Activated CD8-positive, alpha-beta memory T cell treated with anti-CD3 and anti-CD28 coated beads for 36 hours (primary cell): ENCODE data around the gene PCDHGA5. TPM values are rescaled to one million over a fixed set of nuclear protein-coding genes. Genes with fewer than 3 reads are reported as not detected.
"Not testable (repeated sequence)": the region's sequence is repeated elsewhere in the genome, so short reads cannot be mapped to it uniquely, and the experiment has no call there.

ENCODE experiments used
- CTCF ChIA-PET: fragments of 350-600 bp; sonication (Branson Sonifier 250); formaldehyde crosslinking; loops from one replicate; lab custom pipeline; 2021; ENCODE audit warnings: antibody characterized with exemption; lab: Charles Lee
- POLR2A ChIA-PET: fragments of 350-600 bp; sonication (Branson Sonifier 250); formaldehyde crosslinking; loops from one replicate; lab custom pipeline; 2021; ENCODE audit warnings: antibody characterized with exemption; lab: Charles Lee
- total RNA-seq, 2 experiments: library from RNA; stranded (reverse); gene quantifications; one replicate each; pipeline ENCODE4 v1.2.3, GENCODE V29; 2021

The PCDHGA5 gene
- total RNA-seq, 2 experiments from 2014 or later, result 0.06 to 0.13 TPM

GRCh38 chr5:141345327-141345726, 18.6 kb upstream of the PCDHGA5 start:
- ChIA-PET POLR2A (no interaction called here), CTCF (no interaction called here)

- POLR2A ChIA-PET, CTCF ChIA-PET: not testable (repeated sequence)
Measured at GRCh38 chr5:141346017-141346416, 17.9 kb upstream of the PCDHGA5 start.

DNA sequence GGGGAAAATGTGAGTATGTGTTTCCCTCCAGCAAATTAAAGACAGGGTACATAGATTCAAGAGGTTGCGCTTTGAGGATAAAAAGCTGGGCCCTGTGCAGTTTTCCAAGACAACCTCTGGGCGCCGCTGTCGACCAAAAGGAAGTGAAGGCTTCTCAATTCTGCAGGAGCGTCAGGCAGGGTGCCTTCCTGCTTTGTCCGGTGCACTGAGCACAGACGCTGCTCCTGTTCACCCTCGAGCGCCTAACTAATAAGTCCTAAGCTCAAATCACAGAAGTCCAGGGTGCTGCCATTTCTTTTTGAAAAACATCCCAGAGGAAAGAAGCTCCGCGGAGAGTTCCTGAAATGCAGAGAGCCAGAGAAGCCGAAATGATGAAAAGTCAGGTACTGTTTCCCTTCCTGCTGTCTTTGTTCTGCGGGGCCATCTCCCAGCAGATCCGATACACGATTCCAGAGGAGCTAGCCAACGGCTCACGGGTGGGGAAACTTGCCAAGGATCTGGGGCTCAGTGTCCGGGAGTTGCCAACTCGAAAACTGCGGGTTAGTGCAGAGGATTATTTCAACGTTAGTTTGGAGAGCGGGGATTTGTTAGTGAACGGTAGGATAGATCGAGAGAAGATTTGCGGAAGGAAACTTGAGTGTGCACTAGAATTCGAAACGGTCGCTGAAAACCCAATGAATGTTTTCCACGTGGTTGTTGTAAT, 13.9 kb upstream of the PCDHGA5 start, which contains the start of gene PCDHGB1:
Gene PCDHGB1, plus strand, starts transcription at position 183 of the 703 bp plus-strand sequence. Its CDS starts 162 bp downstream, at position 345.
- POLR2A ChIA-PET, result no interaction called here
- CTCF ChIA-PET, result interaction anchor here (0.9 to 1.3 kb wide), 2 partner anchors 30 to 57 kb away, joined by 3 read pairs; no protein-coding TSS in a partner anchor

GRCh38 chr5:141351591-141351990, 12.4 kb upstream of the PCDHGA5 start:
- ChIA-PET CTCF (interaction anchor here (1.2 kb wide), 1 partner anchor 143 kb away, joined by 4 read pairs; the partner anchor contains the start of gene PCDHB12), POLR2A (no interaction called here)

DNA sequence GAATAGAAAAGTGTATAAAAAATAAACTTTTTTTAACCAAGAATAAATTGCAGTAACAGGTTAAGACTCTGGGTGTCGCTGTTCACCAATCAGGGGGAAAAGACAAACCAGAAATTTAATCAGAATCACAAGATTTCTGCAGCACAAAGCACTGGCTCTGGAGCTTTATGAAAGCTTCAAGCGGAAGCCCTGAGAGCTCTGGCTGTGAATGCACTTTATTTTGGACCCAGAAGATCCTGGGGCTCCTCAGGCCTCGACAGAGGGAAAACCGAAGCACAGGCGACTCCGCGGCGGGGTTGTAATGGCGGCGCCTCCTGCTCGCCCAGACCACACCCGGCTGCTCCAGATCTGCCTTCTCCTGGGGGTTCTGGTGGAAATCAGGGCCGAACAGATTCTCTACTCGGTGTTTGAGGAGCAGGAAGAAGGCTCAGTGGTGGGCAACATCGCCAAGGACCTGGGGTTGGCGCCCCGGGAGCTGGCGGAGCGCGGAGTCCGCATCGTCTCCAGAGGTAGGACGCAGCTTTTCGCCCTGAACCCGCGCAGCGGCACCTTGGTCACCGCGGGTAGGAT, 9.0 kb upstream of the PCDHGA5 start, which contains the start of gene PCDHGA4:
Gene PCDHGA4, plus strand, starts transcription at position 122 of the 570 bp plus-strand sequence. Its CDS starts 87 bp downstream, at position 209.
- ChIA-PET CTCF (interaction anchor here (0.5 to 0.8 kb wide), 2 partner anchors 9 to 56 kb away, joined by 3 to 4 read pairs; partner anchors contain the start of gene PCDHGA5), POLR2A (no interaction called here)

DNA sequence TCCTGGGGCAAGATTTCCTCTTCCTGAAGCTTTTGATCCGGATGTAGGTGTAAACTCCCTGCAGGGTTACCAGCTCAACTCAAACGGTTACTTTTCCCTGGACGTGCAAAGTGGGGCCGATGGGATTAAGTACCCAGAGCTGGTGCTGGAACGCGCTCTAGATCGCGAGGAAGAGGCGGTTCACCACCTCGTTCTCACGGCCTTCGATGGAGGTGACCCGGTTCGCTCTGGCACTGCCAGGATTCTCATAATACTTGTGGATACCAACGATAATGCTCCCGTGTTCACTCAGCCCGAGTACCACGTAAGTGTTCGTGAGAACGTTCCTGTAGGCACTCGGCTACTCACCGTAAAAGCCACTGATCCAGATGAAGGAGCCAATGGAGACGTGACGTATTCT, 8.3 kb upstream of the PCDHGA5 start:
- ChIA-PET CTCF (interaction anchor here (0.5 to 0.8 kb wide), 2 partner anchors 8 to 55 kb away, joined by 3 to 4 read pairs; partner anchors contain the start of gene PCDHGA5), POLR2A (no interaction called here)

- ChIA-PET CTCF (no interaction called here), POLR2A (no interaction called here)
Measured at GRCh38 chr5:141356133-141356532, 7.8 kb upstream of the PCDHGA5 start.

DNA sequence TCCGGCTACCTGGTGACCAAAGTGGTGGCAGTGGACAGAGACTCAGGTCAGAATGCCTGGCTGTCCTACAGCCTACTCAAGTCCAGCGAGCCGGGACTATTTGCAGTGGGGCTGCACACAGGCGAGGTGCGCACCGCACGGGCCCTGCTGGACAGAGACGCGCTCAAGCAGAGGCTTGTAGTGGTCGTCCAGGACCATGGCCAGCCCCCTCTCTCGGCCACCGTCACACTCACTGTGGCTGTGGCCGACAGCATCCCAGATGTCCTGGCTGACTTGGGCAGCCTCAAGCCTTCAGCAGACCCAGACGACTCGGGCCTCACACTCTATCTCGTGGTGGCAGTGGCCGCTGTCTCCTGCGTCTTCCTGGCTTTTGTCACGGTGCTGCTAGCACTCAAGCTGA, 7.0 kb upstream of the PCDHGA5 start:
- CTCF ChIA-PET, result no interaction called here
- POLR2A ChIA-PET, result no interaction called here

- CTCF ChIA-PET, result interaction anchor here (1.4 kb wide), 1 partner anchor 204 kb away, joined by 4 read pairs; no protein-coding TSS in a partner anchor
- POLR2A ChIA-PET, result no interaction called here
Measured at GRCh38 chr5:141359790-141360426, 4.1 kb upstream of the PCDHGA5 start, which contains the start of gene PCDHGB2. Gene PCDHGB2 (plus strand): TSS chr5:141359994. CDS start chr5:141360136, 142 bp downstream.

DNA sequence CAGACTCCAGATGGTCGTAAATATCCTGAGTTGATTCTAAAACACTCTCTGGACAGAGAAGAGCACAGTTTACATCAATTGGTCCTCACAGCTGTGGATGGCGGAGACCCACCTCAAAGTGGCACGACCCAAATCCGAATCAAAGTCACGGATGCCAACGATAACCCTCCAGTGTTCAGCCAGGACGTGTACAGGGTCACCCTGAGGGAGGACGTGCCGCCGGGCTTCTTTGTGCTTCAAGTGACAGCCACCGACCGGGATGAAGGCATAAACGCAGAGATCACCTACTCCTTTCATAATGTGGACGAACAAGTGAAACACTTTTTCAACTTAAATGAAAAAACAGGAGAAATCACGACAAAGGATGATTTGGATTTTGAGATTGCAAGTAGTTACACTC, 3.3 kb upstream of the PCDHGA5 start:
- ChIA-PET CTCF (interaction anchor here (1.4 kb wide), 1 partner anchor 203 kb away, joined by 4 read pairs; no protein-coding TSS in a partner anchor), POLR2A (no interaction called here)

GRCh38 chr5:141362719-141363118, 1.2 kb upstream of the PCDHGA5 start:
- CTCF ChIA-PET, result no interaction called here
- POLR2A ChIA-PET, result no interaction called here

DNA sequence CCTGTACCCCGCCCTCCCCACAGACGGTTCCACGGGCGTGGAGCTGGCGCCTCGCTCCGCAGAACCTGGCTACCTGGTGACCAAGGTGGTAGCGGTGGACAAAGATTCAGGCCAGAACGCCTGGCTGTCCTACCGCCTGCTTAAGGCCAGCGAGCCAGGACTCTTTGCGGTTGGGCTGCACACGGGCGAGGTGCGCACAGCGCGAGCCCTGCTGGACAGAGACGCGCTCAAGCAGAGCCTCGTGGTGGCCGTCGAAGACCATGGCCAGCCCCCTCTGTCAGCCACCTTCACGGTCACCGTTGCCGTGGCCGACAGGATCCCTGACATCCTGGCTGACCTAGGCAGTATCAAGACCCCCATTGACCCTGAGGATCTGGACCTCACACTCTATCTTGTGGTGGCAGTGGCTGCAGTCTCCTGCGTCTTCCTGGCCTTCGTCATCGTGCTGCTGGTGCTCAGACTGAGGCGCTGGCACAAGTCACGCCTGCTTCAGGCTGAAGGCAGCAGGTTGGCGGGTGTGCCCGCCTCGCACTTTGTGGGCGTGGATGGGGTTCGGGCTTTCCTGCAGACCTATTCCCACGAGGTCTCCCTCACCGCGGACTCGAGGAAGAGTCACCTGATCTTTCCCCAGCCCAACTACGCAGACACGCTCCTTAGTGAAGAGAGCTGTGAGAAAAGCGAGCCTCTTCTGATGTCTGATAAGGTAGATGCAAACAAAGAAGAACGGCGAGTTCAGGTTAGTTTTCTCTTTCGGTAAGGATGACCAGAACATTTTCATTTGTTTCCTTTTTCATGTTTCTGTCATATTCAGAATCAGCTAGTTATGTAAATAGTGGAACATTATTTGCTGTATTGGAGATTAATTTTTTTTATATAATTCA, 2.3 kb downstream of the PCDHGA5 start:
- POLR2A ChIA-PET, result no interaction called here
- CTCF ChIA-PET, result no interaction called here

- ChIA-PET CTCF (interaction anchor here (1.0 to 1.1 kb wide), 2 partner anchors 50 to 188 kb away, joined by 3 read pairs; no protein-coding TSS in a partner anchor), POLR2A (no interaction called here)
Measured at GRCh38 chr5:141369994-141370848, 6.3 kb downstream of the PCDHGA5 start, which contains the start of gene PCDHGB3. Gene PCDHGB3 (plus strand): TSS chr5:141370242. CDS start chr5:141370395, 153 bp downstream.

GRCh38 chr5:141371572-141372475, 7.9 kb downstream of the PCDHGA5 start:
- CTCF ChIA-PET, result no interaction called here

DNA sequence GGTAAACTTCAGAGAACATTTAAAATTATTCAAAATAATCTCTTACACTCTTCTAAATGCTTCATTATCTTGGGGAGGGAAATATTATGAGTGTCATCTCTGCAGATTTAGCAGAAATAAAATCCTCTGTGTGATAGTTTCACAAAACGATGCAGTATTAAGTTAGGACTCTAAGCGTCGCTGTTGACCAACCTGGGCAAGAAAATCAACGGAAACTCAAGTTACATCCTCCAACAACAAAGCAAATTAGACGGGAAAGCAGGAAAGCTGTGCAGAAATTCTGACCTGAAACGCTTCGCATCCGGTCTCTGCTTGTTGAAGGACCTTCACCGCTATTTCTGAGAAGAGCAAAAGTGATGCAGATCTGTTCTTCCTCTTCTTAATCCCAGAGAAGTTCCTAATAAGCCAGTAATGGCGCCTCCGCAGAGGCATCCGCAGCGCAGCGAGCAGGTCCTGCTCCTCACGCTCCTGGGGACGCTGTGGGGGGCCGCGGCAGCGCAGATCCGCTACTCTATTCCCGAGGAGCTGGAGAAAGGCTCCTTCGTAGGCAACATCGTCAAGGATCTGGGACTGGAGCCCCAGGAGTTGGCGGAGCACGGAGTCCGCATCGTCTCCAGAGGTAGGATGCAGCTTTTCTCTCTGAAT, 9.8 kb downstream of the PCDHGA5 start, which contains the start of gene PCDHGA6:
Gene PCDHGA6, plus strand, starts transcription at position 219 of the 645 bp plus-strand sequence. Its CDS starts 193 bp downstream, at position 412.
- POLR2A ChIA-PET, result no interaction called here

More at GRCh38 chr5:141371572-141372475, 7.9 kb downstream of the PCDHGA5 start:
- POLR2A ChIA-PET, result no interaction called here

GRCh38 chr5:141374627-141375026, 10.7 kb downstream of the PCDHGA5 start:
- CTCF ChIA-PET, result interaction anchor here (0.6 to 1.1 kb wide), 2 partner anchors 12 to 387 kb away, joined by 3 to 4 read pairs; no protein-coding TSS in a partner anchor
- POLR2A ChIA-PET, result no interaction called here

More for the DNA sequence above, 9.8 kb downstream of the PCDHGA5 start, which contains the start of gene PCDHGA6:
- CTCF ChIA-PET, result interaction anchor here (0.6 kb wide), 1 partner anchor 387 kb away, joined by 3 read pairs; no protein-coding TSS in a partner anchor
